ENCODE measurements around the gene LYSET. TPM values are rescaled to one million over a fixed set of nuclear protein-coding genes. Genes with fewer than 3 reads are reported as not detected.

The LYSET gene
- total and polyA plus RNA-seq, 2 of the 4 experiments (the other 2 are of a cell fraction) = 6.3 to 10.2 TPM

GRCh38 chr14:93148979-93149378, 36.1 kb upstream of the LYSET start:
- Histone ChIP-seq H2BK5ac (ENCODE audit: low read depth, low read length, poor library complexity, severe bottlenecking) (no peak overlapping the region), H2BK15ac (ENCODE audit: low read depth, low read length) (no peak overlapping the region), H3K36me3 (ENCODE audit: control insufficient read depth, insufficient read depth, low read length) (no peaks in the 10 kb centered on the region), H3K79me1 (ENCODE audit: low read depth in 1 of 2, low read length in 2 of 2) (no peaks in the 10 kb centered on the region), H3K9ac (ENCODE audit: low read depth, low read length) (no peak overlapping the region), H3K4ac (ENCODE audit: low read depth, low read length) (no peak overlapping the region), H3K23ac (ENCODE audit: low read depth, low read length) (no peak overlapping the region), H4K20me1 (ENCODE audit: insufficient read depth, low read length) (no peaks in the 10 kb centered on the region), H2AK9ac (replicated peaks; ENCODE audit: low read depth, low read length, poor library complexity) (no peak overlapping the region), H3K4me1 (ENCODE audit: control insufficient read depth, insufficient read depth, low read length) (no peaks in the 10 kb centered on the region), H4K91ac (ENCODE audit: insufficient read depth, low read depth, low read length) (no peak overlapping the region), H3K9me1 (ENCODE audit: insufficient read depth, low read length) (no peaks in the 10 kb centered on the region), H3K27me3 (ENCODE audit: control insufficient read depth, insufficient read depth, low read length) (peaks cover 11% of the 10 kb centered on the region; the same call in 1 of the 2 replicates), H3K4me2 (ENCODE audit: low read depth, low read length) (no peak overlapping the region), H4K8ac (ENCODE audit: low read depth in 2 of 2, low read length in 2 of 2) (no peak overlapping the region), H2BK120ac (ENCODE audit: low read depth, low read length) (no peak overlapping the region), H3K18ac (ENCODE audit: low read depth, low read length) (no peak overlapping the region), H3K9me3 (ENCODE audit: control insufficient read depth, insufficient read depth, low read length) (no peaks in the 10 kb centered on the region), H2BK20ac (ENCODE audit: low read depth, low read length) (no peak overlapping the region), H3K14ac (replicated peaks; ENCODE audit: low read depth, low read length) (no peak overlapping the region), H3K27ac (ENCODE audit: insufficient read depth, low read length) (no peak overlapping the region), H3K4me3 (ENCODE audit: insufficient read depth, low read depth, low read length) (no peak overlapping the region), H4K5ac (ENCODE audit: low read depth, low read length) (no peak overlapping the region), H3K56ac (ENCODE audit: extremely low read depth, insufficient read depth, low read length) (no peak overlapping the region), H2AFZ (replicated peaks; ENCODE audit: low read length, poor library complexity) (no peak overlapping the region), H2AK5ac (ENCODE audit: low read depth, low read length) (no peak overlapping the region)
- ATAC-seq (ENCODE audit: low read depth) = no peak
- in situ Hi-C loops (cut with MboI; ENCODE audit: low sequenced_read_pairs) (no loop called here), intact Hi-C loops (cut with micrococcal nuclease) (no loop called here), dilution Hi-C loops (cut with HindIII; ENCODE audit: low sequenced_read_pairs, unreplicated experiment) (no loop called here)
- DNase-seq = no peak
- WGBS, 2 experiments (ENCODE audit: extremely low coverage in 2 of 2, insufficient read length in 1 of 2) = 65% methylated on average over 2 of the region's 8 CpGs; no CpG with 5 or more reads in 1 of the 2 experiments
- ChIA-PET POLR2A (ENCODE audit: unreplicated experiment) (no interaction called here), CTCF (no interaction called here)
- TF ChIP-seq SMC3 (IDR thresholded peaks at IDR 0.05; ENCODE audit: low read depth, low read length) = no peak
- no peak for TF ChIP-seq MAZ (IDR thresholded peaks at IDR 0.05; ENCODE audit: borderline replicate concordance, low read depth, low read length)
- TF ChIP-seq BHLHE40 (IDR thresholded peaks at IDR 0.05; ENCODE audit: low read depth, low read length) = no peak
- TF ChIP-seq NFE2L2 (IDR thresholded peaks at IDR 0.05; ENCODE audit: low read depth, low read length) = no peak
- TF ChIP-seq RFX5 (IDR thresholded peaks at IDR 0.05; ENCODE audit: low read depth, low read length) = no peak
- no peak for TF ChIP-seq MAFK (IDR thresholded peaks at IDR 0.05; ENCODE audit: low read depth, low read length)
- TF ChIP-seq CEBPB (IDR thresholded peaks at IDR 0.05; ENCODE audit: low read depth, low read length) = no peak
- no peak for TF ChIP-seq POLR2A (IDR thresholded peaks at IDR 0.05; ENCODE audit: low read depth, low read length)
- no peak for TF ChIP-seq MXI1 (IDR thresholded peaks at IDR 0.05; ENCODE audit: borderline replicate concordance, low read depth, low read length)
- no peak for TF ChIP-seq CTCF (conservative IDR thresholded peaks at IDR 0.05; ENCODE audit: low read depth, low read length)
- no peak for TF ChIP-seq USF2 (IDR thresholded peaks at IDR 0.05; ENCODE audit: low read depth, low read length)
- no TSS peak for BruUV-seq (replicated peaks)

Data from IMR-90 (cell line).